Medulla oblongata (tissue), 1 donor: ENCODE data around the gene TTC24.

Experiments used
- DNase-seq: peaks from one replicate; pipeline ENCODE4 v3.0.0-alpha.2; 2015; ENCODE audit errors: extremely low spot score

Gene TTC24

GRCh38 chr1:156579472-156579871 lies at the start of gene TTC24:
Gene TTC24, plus strand, starts transcription at chr1:156579723. Its CDS starts 1,642 bp downstream, at chr1:156581365.
- DNase-seq, result no peak

GRCh38 chr1:156530006-156530405 lies 49.5 kb upstream of the TTC24 start:
- DNase-seq, result no peak

GRCh38 chr1:156532374-156532773 lies 47.1 kb upstream of the TTC24 start:
- DNase-seq, result no peak

- no peak for DNase-seq
Observed at GRCh38 chr1:156533568-156534220, 45.8 kb upstream of the TTC24 start.

- DNase-seq, result no peak
Observed at GRCh38 chr1:156534424-156535060, 45.0 kb upstream of the TTC24 start.

GRCh38 chr1:156537027-156537426 lies 42.5 kb upstream of the TTC24 start:
- DNase-seq, result no peak

GRCh38 chr1:156538711-156539440 lies 40.6 kb upstream of the TTC24 start:
- DNase-seq, result no peak

GRCh38 chr1:156539818-156540355 lies 39.6 kb upstream of the TTC24 start:
- no peak for DNase-seq

GRCh38 chr1:156540955-156541354 lies 38.6 kb upstream of the TTC24 start:
- no peak for DNase-seq

GRCh38 chr1:156543066-156543465 lies 36.5 kb upstream of the TTC24 start:
- no peak for DNase-seq

GRCh38 chr1:156544592-156545102 lies 34.9 kb upstream of the TTC24 start:
- DNase-seq, result no peak

- no peak for DNase-seq
Observed at GRCh38 chr1:156546267-156546666, 33.3 kb upstream of the TTC24 start.

GRCh38 chr1:156547434-156547833 lies 32.1 kb upstream of the TTC24 start:
- DNase-seq, result no peak

- no peak for DNase-seq
Observed at GRCh38 chr1:156547982-156548381, 31.5 kb upstream of the TTC24 start.

- no peak for DNase-seq
Observed at GRCh38 chr1:156549390-156549789, 30.1 kb upstream of the TTC24 start.

GRCh38 chr1:156549831-156550230 lies 29.7 kb upstream of the TTC24 start:
- DNase-seq, result no peak

GRCh38 chr1:156550346-156550745 lies 29.2 kb upstream of the TTC24 start:
- no peak for DNase-seq

- DNase-seq, result no peak
Observed at GRCh38 chr1:156551066-156551643, 28.4 kb upstream of the TTC24 start.

- DNase-seq, result no peak
Observed at GRCh38 chr1:156551869-156552268, 27.7 kb upstream of the TTC24 start.

- no peak for DNase-seq
Observed at GRCh38 chr1:156552518-156552917, 27.0 kb upstream of the TTC24 start.

- DNase-seq, result peak; percentile 73
Observed at GRCh38 chr1:156552937-156553336, 26.6 kb upstream of the TTC24 start.

GRCh38 chr1:156553860-156554485 lies 25.6 kb upstream of the TTC24 start:
- peak; percentile 36 for DNase-seq
